H9 (cell line): ENCODE results near the gene DYRK1B. TPM values are rescaled to one million over a fixed set of nuclear protein-coding genes. Genes with fewer than 3 reads are reported as not detected.

Experiments
- DNase-seq: peaks from one replicate; pipeline ENCODE4 v3.0.0-alpha.2; 2017
- H2AFZ ChIP-seq: one replicate; pipeline ENCODE4 v1.6.1; 2013; ENCODE audit warnings: mild to moderate bottlenecking, low read length, control low read depth, moderate library complexity
- H2AK5ac ChIP-seq: 2 replicates; pipeline ENCODE4 v1.6.1; 2013; ENCODE audit warnings: low read length, control low read depth, mixed read lengths; ENCODE audit not compliant: insufficient read length
- H2BK120ac ChIP-seq: one replicate; pipeline ENCODE4 v1.6.1; 2013; ENCODE audit warnings: low read depth, mild to moderate bottlenecking, low read length, control low read depth, inconsistent platforms; ENCODE audit not compliant: poor library complexity, severe bottlenecking
- H2BK12ac ChIP-seq: 2 replicates; pipeline ENCODE4 v1.6.1; 2013; ENCODE audit warnings: low read length, control low read depth, mixed read lengths, low read depth; ENCODE audit not compliant: insufficient read length
- H2BK15ac ChIP-seq: 2 replicates; pipeline ENCODE4 v1.6.1; 2013; ENCODE audit warnings: low read depth, low read length, control low read depth
- H2BK20ac ChIP-seq: one replicate; pipeline ENCODE4 v1.6.1; 2013; ENCODE audit warnings: low read depth, mild to moderate bottlenecking, low read length, control low read depth, inconsistent platforms; ENCODE audit not compliant: poor library complexity, severe bottlenecking
- H2BK5ac ChIP-seq: 2 replicates; pipeline ENCODE4 v1.6.1; 2013; ENCODE audit warnings: low read length, control low read depth, mixed read lengths; ENCODE audit not compliant: insufficient read length
- H3K14ac ChIP-seq: 2 replicates; pipeline ENCODE4 v1.6.1; 2013; ENCODE audit warnings: low read length, control low read depth; ENCODE audit not compliant: insufficient read depth
- H3K18ac ChIP-seq: 2 replicates; pipeline ENCODE4 v1.6.1; 2013; ENCODE audit warnings: low read depth, mild to moderate bottlenecking, mixed read lengths, low read length, control low read depth; ENCODE audit not compliant: insufficient read length
- H3K23ac ChIP-seq: 2 replicates; pipeline ENCODE4 v1.6.1; 2013; ENCODE audit warnings: low read length, control low read depth, mixed read lengths, low read depth; ENCODE audit not compliant: insufficient read length
- H3K23me2 ChIP-seq: 2 replicates; pipeline ENCODE4 v1.6.1; 2013; ENCODE audit warnings: low read depth, mild to moderate bottlenecking, mixed read lengths, low read length, control low read depth; ENCODE audit not compliant: insufficient read length, poor library complexity, severe bottlenecking
- H3K27ac ChIP-seq: 2 replicates; pipeline ENCODE4 v1.5.1; 2013; ENCODE audit warnings: low read length, control low read depth, mixed read lengths, low read depth; ENCODE audit not compliant: insufficient read length
- H3K27me3 ChIP-seq: 2 replicates; pipeline ENCODE4 v1.6.1; 2013; ENCODE audit warnings: low read length, control low read depth, inconsistent platforms; ENCODE audit not compliant: insufficient read depth
- H3K4ac ChIP-seq: 2 replicates; pipeline ENCODE4 v1.6.1; 2013; ENCODE audit warnings: low read depth, mild to moderate bottlenecking, control low read depth, inconsistent platforms, low read length, moderate library complexity
- H3K4me1 ChIP-seq: 2 replicates; pipeline ENCODE4 v1.6.1; 2013; ENCODE audit warnings: low read length, control low read depth, inconsistent platforms; ENCODE audit not compliant: insufficient read depth
- H3K4me2 ChIP-seq: 2 replicates; pipeline ENCODE4 v1.6.1; 2013; ENCODE audit warnings: low read length, control low read depth, mixed read lengths; ENCODE audit not compliant: insufficient read length, insufficient read depth
- H3K56ac ChIP-seq: 2 replicates; pipeline ENCODE4 v1.6.1; 2013; ENCODE audit warnings: low read depth, mild to moderate bottlenecking, mixed read lengths, low read length, control low read depth; ENCODE audit not compliant: insufficient read length
- H3K79me1 ChIP-seq: 2 replicates; pipeline ENCODE4 v1.6.1; 2013; ENCODE audit warnings: low read depth, mild to moderate bottlenecking, moderate library complexity, low read length, control low read depth, inconsistent platforms; ENCODE audit not compliant: insufficient read depth, poor library complexity, severe bottlenecking
- H3K79me2 ChIP-seq: 2 replicates; pipeline ENCODE4 v1.6.1; 2013; ENCODE audit warnings: low read length, control low read depth, inconsistent platforms; ENCODE audit not compliant: insufficient read depth
- H3K9ac ChIP-seq: 2 replicates; pipeline ENCODE4 v1.6.1; 2013; ENCODE audit warnings: low read length, control low read depth, mixed read lengths; ENCODE audit not compliant: insufficient read length; ENCODE audit errors: extremely low read depth
- H3K9me3 ChIP-seq: one replicate; pipeline ENCODE4 v1.6.1; 2013; ENCODE audit warnings: low read depth, low read length, inconsistent platforms; ENCODE audit not compliant: control insufficient read depth
- H3T11ph ChIP-seq: one replicate; pipeline ENCODE4 v1.6.1; 2013; ENCODE audit warnings: mild to moderate bottlenecking, low read length, control low read depth, inconsistent platforms
- H4K20me1 ChIP-seq: one replicate; pipeline ENCODE4 v1.6.1; 2013; ENCODE audit not compliant: control insufficient read depth, insufficient read length, insufficient read depth
- H4K5ac ChIP-seq: 2 replicates; pipeline ENCODE4 v1.6.1; 2013; ENCODE audit warnings: low read depth, mild to moderate bottlenecking, mixed read lengths, low read length, control low read depth; ENCODE audit not compliant: insufficient read length
- H4K8ac ChIP-seq: replicated peaks from 2 replicates; pipeline ENCODE4 v1.6.1; 2013; ENCODE audit warnings: low read length, control low read depth, mixed read lengths, low read depth; ENCODE audit not compliant: insufficient read length
- H4K91ac ChIP-seq: 2 replicates; pipeline ENCODE4 v1.6.1; 2013; ENCODE audit warnings: low read depth, mild to moderate bottlenecking, moderate library complexity, mixed read lengths, low read length, control low read depth; ENCODE audit not compliant: insufficient read length
- H3K27ac Mint-ChIP-seq, 3 experiments: 2 replicates in 2 of 3; 3 replicates in 1 of 3; pipeline ENCODE4 v1.8.0; 2020 to 2021; ENCODE audit warnings: mixed read lengths in 3 of 3, mild to moderate bottlenecking in 1 of 3, moderate library complexity in 1 of 3
- H3K27me3 Mint-ChIP-seq: 2 replicates; pipeline ENCODE4 v1.8.0; 2021; ENCODE audit warnings: low read depth, mild to moderate bottlenecking, moderate library complexity, mixed read lengths
- H3K36me3 Mint-ChIP-seq, 3 experiments: 2 replicates in 2 of 3; 3 replicates in 1 of 3; pipeline ENCODE4 v1.8.0; 2020 to 2021; ENCODE audit warnings: low read depth in 3 of 3, mixed read lengths in 3 of 3; ENCODE audit not compliant: insufficient read depth in 1 of 3
- H3K4me1 Mint-ChIP-seq, 2 experiments: 2 replicates each; pipeline ENCODE4 v1.8.0; 2020; ENCODE audit warnings: mixed read lengths in 2 of 2
- H3K4me3 Mint-ChIP-seq, 2 experiments: 2 replicates in 1 of 2; 3 replicates in 1 of 2; pipeline ENCODE4 v1.8.0; 2020 to 2021; ENCODE audit warnings: mild to moderate bottlenecking in 2 of 2, mixed read lengths in 2 of 2, moderate library complexity in 1 of 2
- H3K9me3 Mint-ChIP-seq, 2 experiments: 2 replicates in 1 of 2; 3 replicates in 1 of 2; pipeline ENCODE4 v1.8.0; 2020; ENCODE audit warnings: mild to moderate bottlenecking in 2 of 2, mixed read lengths in 2 of 2, moderate library complexity in 1 of 2
- CTCF ChIP-seq: fragments of 200-600 bp; sonication (generic); conservative IDR thresholded peaks from 3 replicates; pipeline ENCODE4 v1.8.0; 2021; ENCODE audit warnings: antibody characterized with exemption, mild to moderate bottlenecking
- total RNA-seq: library from RNA; stranded (reverse); gene quantifications from 2 replicates; pipeline ENCODE4 v1.2.1, GENCODE V29; 2021

DYRK1B gene
- total RNA-seq, 1 experiment from 2014 or later, result 14.3 TPM

DNA sequence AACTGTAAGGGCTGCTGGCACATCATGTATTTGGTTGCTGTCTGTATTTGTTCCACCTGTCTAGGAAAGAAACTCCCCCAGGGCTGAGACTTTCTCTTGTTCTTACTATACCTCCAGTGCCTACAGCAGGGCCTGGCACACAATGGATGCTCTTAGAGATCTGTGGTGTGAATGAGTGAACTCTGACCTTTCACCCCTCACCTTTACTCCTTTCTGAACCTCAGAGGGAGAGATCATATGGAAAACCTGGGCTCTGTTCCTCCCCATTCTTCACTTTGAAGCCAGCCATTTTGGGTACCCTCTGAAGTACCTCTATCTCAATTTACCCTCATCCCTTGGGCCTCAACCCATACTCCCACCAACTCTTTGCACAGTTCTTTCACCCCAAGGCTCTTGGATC is 3.1 kb downstream of the DYRK1B start:
- H3K36me3 Mint-ChIP-seq, result peaks cover 18 to 63% (median 46%) of the 10 kb centered on the region in 3 experiments

More for the DNA sequence above, 3.1 kb downstream of the DYRK1B start:
- no peaks in the 10 kb centered on the region for H3K9me3 ChIP-seq
- no peaks in the 10 kb centered on the region for H3K79me1 ChIP-seq
- H4K5ac ChIP-seq, result no peak overlapping the region
- no peaks in the 10 kb centered on the region for H4K20me1 ChIP-seq
- Mint-ChIP-seq H3K27ac (peak overlapping the region in 2 of 3 experiments; percentile 16 to 82; a peak in 1 of 7 replicates), H3K27me3 (no peaks in the 10 kb centered on the region), H3K4me3 (0 out of 5 replicates have a peak overlapping the region, but pooled peaks of 1 of the 2 experiments have one; percentile 7), H3K9me3 (no peaks in the 10 kb centered on the region), H3K4me1 (peaks cover 18 to 19% of the 10 kb centered on the region in 2 experiments)
- no peak overlapping the region for H3K9ac ChIP-seq
- no peak overlapping the region for H4K8ac ChIP-seq
- H3K4ac ChIP-seq, result no peak overlapping the region
- no peak overlapping the region for H3K4me2 ChIP-seq
- no peak overlapping the region for H2BK12ac ChIP-seq
- H2AK5ac ChIP-seq, result no peak overlapping the region
- H3K27ac ChIP-seq, result no peak overlapping the region
- H2AFZ ChIP-seq, result no peak overlapping the region
- H4K91ac ChIP-seq, result no peak overlapping the region
- H3K23me2 ChIP-seq, result no peaks in the 10 kb centered on the region
- no peaks in the 10 kb centered on the region for H3K27me3 ChIP-seq
- no peak overlapping the region for H3K56ac ChIP-seq
- H3K23ac ChIP-seq, result no peak overlapping the region
- H2BK5ac ChIP-seq, result no peak overlapping the region
- no peak overlapping the region for H3K14ac ChIP-seq
- H2BK15ac ChIP-seq, result no peak overlapping the region
- H3K4me1 ChIP-seq, result no peaks in the 10 kb centered on the region
- no peak overlapping the region for H2BK120ac ChIP-seq
- no peak for DNase-seq
- TF ChIP-seq CTCF, result no peak
- no peak overlapping the region for H2BK20ac ChIP-seq
- H3K18ac ChIP-seq, result no peak overlapping the region
- H3K79me2 ChIP-seq, result no peaks in the 10 kb centered on the region
- no peak overlapping the region for H3T11ph ChIP-seq
